ENCODE measurements around the gene ELOVL2. TPM values are rescaled to one million over a fixed set of nuclear protein-coding genes. Genes with fewer than 3 reads are reported as not detected.

ELOVL2 gene
- total and polyA plus RNA-seq, 3 experiments from 2014 or later = not detected

DNA sequence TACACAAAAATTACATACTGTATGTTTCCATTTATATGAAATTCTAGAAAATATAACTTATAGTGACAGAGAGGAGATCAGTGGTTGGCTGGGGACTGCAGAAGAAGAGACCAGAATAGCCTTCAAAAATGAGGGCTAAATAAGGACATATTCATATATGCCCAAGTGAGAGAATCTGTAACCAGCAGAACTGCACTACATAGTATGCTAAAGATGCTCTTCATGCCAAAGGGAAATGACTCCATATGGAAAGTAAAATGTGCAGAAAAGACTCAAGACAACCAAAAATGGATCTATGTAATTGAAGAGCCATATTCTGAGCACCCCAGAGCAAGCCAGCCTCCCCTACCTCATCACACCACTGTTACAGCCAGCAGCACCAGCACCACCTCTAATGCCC is 29.0 kb downstream of the ELOVL2 start:
- H3K27ac Mint-ChIP-seq = no peak overlapping the region

DNA sequence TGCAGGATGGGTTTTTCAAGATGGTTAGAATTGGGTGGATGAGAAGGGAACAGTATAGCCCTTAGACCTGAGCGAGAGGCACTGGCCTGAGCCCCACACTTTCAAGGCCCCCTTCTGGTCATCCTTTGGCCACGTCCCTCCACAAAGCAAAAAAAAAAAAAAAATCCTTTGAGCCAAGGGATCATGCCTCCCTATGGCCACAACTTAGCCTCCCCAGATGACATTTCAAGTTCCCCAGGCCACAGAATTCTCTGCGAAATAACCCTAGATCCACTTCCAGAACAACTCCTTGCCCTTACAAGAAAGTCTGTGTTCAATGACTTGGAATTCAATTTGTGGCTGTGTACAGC is 30.4 kb downstream of the ELOVL2 start:
- Mint-ChIP-seq H3K27ac (no peak overlapping the region), H3K4me3 (no peak overlapping the region), H3K27me3 (peaks cover 8 to 38% of the 10 kb centered on the region in 2 donors), H3K4me1 (no peaks in the 10 kb centered on the region), H3K36me3 (no peaks in the 10 kb centered on the region), H3K9me3 (no peaks in the 10 kb centered on the region)
- Histone ChIP-seq H3K36me3 (ENCODE audit: insufficient read depth, low read length) (no peaks in the 10 kb centered on the region), H3K4me3 (ENCODE audit: low read length) (no peak overlapping the region), H3K27me3 (ENCODE audit: insufficient read depth, low read length, poor library complexity, severe bottlenecking) (peaks cover 3% of the 10 kb centered on the region), H3K4me1 (ENCODE audit: insufficient read depth, low read length) (no peaks in the 10 kb centered on the region), H3K9me3 (ENCODE audit: low read length) (no peaks in the 10 kb centered on the region), H3K27ac (ENCODE audit: low read depth, low read length) (no peak overlapping the region)
- ChIA-PET POLR2A (no interaction called here), CTCF (no interaction called here)
- DNase-seq = no peak

More for the DNA sequence above, 29.0 kb downstream of the ELOVL2 start:
- Mint-ChIP-seq H3K36me3 (no peaks in the 10 kb centered on the region), H3K4me3 (no peak overlapping the region), H3K27me3 (peaks cover 5 to 35% of the 10 kb centered on the region in 2 donors), H3K4me1 (no peaks in the 10 kb centered on the region), H3K9me3 (no peaks in the 10 kb centered on the region)
- H3K4me1 ChIP-seq (ENCODE audit: insufficient read depth, low read length) = no peaks in the 10 kb centered on the region
- H3K4me3 ChIP-seq (ENCODE audit: low read length) = no peak overlapping the region
- H3K27ac ChIP-seq (ENCODE audit: low read depth, low read length) = no peak overlapping the region
- no peaks in the 10 kb centered on the region for H3K36me3 ChIP-seq (ENCODE audit: insufficient read depth, low read length)
- CTCF ChIA-PET = no interaction called here
- POLR2A ChIA-PET = no interaction called here
- no peak for DNase-seq
- H3K9me3 ChIP-seq (ENCODE audit: low read length) = no peaks in the 10 kb centered on the region
- H3K27me3 ChIP-seq (ENCODE audit: insufficient read depth, low read length, poor library complexity, severe bottlenecking) = peaks cover 3% of the 10 kb centered on the region

DNA sequence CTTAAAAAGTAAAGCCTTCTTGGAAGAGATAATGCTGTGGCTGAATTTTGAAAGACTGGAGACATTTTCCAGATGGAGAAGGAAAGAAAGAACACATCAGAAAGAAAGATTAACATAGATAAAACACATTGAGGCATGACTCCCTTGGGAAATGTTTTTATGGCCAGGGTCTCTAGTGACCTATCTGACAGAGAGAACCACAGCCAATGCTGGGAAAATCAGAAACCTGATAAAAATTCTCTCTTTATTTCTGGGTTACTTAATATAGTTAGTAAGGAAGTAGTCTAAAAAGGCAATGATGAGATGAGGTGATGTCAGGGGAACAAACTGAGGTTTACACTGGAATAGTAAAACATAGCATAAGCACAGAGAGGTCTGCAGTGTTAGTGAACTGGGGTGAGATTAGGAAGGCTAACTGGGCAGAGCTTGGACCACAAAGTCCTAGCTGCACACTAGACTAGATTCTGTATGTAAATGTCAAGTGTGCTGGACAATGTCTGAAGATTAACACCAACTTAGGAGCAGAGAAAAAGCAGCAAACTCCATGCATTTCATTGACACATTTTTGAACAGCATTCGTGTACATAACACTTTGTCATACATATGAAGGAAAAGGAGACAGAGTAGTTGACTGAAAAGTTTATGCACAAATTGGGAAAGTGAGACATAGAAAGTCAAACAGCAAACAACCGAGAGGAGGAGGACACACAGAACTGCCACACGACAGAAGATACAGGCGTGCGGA is 31.0 kb downstream of the ELOVL2 start:
- Histone ChIP-seq H3K36me3 (ENCODE audit: insufficient read depth, low read length) (no peaks in the 10 kb centered on the region), H3K9me3 (ENCODE audit: low read length) (no peaks in the 10 kb centered on the region), H3K4me1 (ENCODE audit: insufficient read depth, low read length) (no peaks in the 10 kb centered on the region), H3K27ac (ENCODE audit: low read depth, low read length) (no peak overlapping the region), H3K27me3 (ENCODE audit: insufficient read depth, low read length, poor library complexity, severe bottlenecking) (peaks cover 3% of the 10 kb centered on the region), H3K4me3 (ENCODE audit: low read length) (no peak overlapping the region)
- peaks cover 12 to 38% of the 10 kb centered on the region in 2 donors for H3K27me3 Mint-ChIP-seq
- H3K4me1 Mint-ChIP-seq = no peaks in the 10 kb centered on the region
- H3K27ac Mint-ChIP-seq = no peak overlapping the region
- POLR2A ChIA-PET = no interaction called here
- no peaks in the 10 kb centered on the region for H3K36me3 Mint-ChIP-seq
- no peaks in the 10 kb centered on the region for H3K9me3 Mint-ChIP-seq
- H3K4me3 Mint-ChIP-seq = no peak overlapping the region
- no peak for DNase-seq
- CTCF ChIA-PET = no interaction called here

DNA sequence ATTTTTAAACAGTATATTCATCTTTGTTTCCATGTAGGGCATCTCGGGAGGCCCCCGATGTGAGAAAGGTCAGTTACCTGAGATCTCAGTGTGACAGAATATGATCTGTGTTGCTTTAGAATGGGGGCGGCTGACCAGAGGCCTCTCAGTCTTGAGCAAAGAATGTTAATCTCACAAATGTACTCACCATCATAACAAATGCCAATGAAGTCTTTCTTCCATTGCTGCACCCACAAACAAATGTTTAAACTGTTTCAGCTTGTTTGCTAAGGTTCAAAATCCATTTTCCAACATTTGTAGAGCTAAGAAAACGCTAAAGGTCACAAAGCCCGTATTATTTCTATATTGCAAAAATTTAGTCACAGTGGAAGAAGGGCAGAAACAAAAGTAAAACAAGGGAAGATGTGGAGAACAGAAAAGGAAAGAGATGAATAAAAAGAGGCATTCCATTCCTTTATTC is 31.8 kb downstream of the ELOVL2 start:
- no peaks in the 10 kb centered on the region for H3K4me1 ChIP-seq (ENCODE audit: insufficient read depth, low read length)
- no peak overlapping the region for H3K4me3 ChIP-seq (ENCODE audit: low read length)
- H3K36me3 Mint-ChIP-seq = no peaks in the 10 kb centered on the region
- no peaks in the 10 kb centered on the region for H3K9me3 ChIP-seq (ENCODE audit: low read length)
- H3K9me3 Mint-ChIP-seq = no peaks in the 10 kb centered on the region
- no peak for DNase-seq
- POLR2A ChIA-PET = no interaction called here
- H3K27ac ChIP-seq (ENCODE audit: low read depth, low read length) = no peak overlapping the region
- no peaks in the 10 kb centered on the region for H3K27me3 ChIP-seq (ENCODE audit: insufficient read depth, low read length, poor library complexity, severe bottlenecking)
- H3K36me3 ChIP-seq (ENCODE audit: insufficient read depth, low read length) = no peaks in the 10 kb centered on the region
- peaks cover 9 to 38% of the 10 kb centered on the region in 2 donors for H3K27me3 Mint-ChIP-seq
- no peak overlapping the region for H3K4me3 Mint-ChIP-seq
- CTCF ChIA-PET = no interaction called here
- no peak overlapping the region for H3K27ac Mint-ChIP-seq
- H3K4me1 Mint-ChIP-seq = no peaks in the 10 kb centered on the region

DNA sequence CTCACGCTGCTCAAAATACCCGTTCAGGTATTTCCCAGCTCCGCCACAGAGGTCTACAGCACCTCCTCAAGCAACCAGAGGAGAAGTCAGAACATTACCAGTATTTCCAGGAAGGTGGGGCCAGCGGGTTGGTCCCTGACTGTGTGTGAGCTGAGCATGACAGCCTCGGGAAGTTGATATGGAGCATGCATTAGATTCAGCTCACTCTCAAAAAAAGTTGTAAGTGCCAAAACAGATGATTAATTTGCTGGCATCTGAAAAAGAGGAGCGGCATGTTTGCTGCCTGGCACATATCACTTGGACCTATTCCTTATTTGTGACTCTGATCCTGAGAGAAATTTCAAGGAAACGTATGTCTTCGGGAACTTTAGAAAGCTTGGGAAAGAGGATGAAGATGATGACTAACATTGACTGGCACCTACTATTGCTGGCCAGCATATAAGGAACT is 32.3 kb downstream of the ELOVL2 start:
- Mint-ChIP-seq H3K27ac (no peak overlapping the region), H3K4me1 (no peaks in the 10 kb centered on the region), H3K36me3 (no peaks in the 10 kb centered on the region), H3K9me3 (no peaks in the 10 kb centered on the region), H3K27me3 (peaks cover 9 to 38% of the 10 kb centered on the region in 2 donors), H3K4me3 (no peak overlapping the region)
- DNase-seq = no peak
- POLR2A ChIA-PET = no interaction called here
- Histone ChIP-seq H3K27me3 (ENCODE audit: insufficient read depth, low read length, poor library complexity, severe bottlenecking) (no peaks in the 10 kb centered on the region), H3K9me3 (ENCODE audit: low read length) (no peaks in the 10 kb centered on the region), H3K36me3 (ENCODE audit: insufficient read depth, low read length) (no peaks in the 10 kb centered on the region), H3K27ac (ENCODE audit: low read depth, low read length) (no peak overlapping the region), H3K4me1 (ENCODE audit: insufficient read depth, low read length) (no peaks in the 10 kb centered on the region), H3K4me3 (ENCODE audit: low read length) (no peak overlapping the region)
- CTCF ChIA-PET = no interaction called here

DNA sequence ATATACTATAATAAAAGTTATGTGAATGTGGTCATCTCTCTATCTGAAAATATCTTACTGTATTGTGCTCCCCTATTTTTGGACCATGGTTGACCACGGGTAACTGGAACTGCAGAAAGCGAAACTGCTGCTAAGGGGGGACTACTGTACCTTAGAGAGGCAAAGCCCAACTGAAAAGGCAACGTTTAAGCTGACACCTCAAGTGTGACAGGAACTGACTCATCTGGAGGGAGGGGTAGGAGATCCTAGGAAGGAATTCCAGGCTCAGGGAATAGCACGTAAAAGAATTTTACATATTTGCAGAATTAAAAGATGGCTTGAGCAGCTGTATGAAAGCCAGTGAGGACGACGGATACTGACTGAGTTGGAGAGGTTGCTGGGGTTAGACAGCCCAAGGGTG is 34.8 kb downstream of the ELOVL2 start:
- no peak overlapping the region for H3K27ac Mint-ChIP-seq
- Histone ChIP-seq H3K9me3 (ENCODE audit: low read length) (no peaks in the 10 kb centered on the region), H3K4me1 (ENCODE audit: insufficient read depth, low read length) (no peaks in the 10 kb centered on the region), H3K36me3 (ENCODE audit: insufficient read depth, low read length) (no peaks in the 10 kb centered on the region), H3K27me3 (ENCODE audit: insufficient read depth, low read length, poor library complexity, severe bottlenecking) (no peaks in the 10 kb centered on the region), H3K27ac (ENCODE audit: low read depth, low read length) (no peak overlapping the region), H3K4me3 (ENCODE audit: low read length) (no peak overlapping the region)
- ChIA-PET CTCF (no interaction called here), POLR2A (no interaction called here)
- H3K36me3 Mint-ChIP-seq = no peaks in the 10 kb centered on the region
- H3K4me1 Mint-ChIP-seq = no peaks in the 10 kb centered on the region
- peaks cover 11 to 20% of the 10 kb centered on the region in 2 donors for H3K27me3 Mint-ChIP-seq
- no peak for DNase-seq
- no peak overlapping the region for H3K4me3 Mint-ChIP-seq
- H3K9me3 Mint-ChIP-seq = no peaks in the 10 kb centered on the region

DNA sequence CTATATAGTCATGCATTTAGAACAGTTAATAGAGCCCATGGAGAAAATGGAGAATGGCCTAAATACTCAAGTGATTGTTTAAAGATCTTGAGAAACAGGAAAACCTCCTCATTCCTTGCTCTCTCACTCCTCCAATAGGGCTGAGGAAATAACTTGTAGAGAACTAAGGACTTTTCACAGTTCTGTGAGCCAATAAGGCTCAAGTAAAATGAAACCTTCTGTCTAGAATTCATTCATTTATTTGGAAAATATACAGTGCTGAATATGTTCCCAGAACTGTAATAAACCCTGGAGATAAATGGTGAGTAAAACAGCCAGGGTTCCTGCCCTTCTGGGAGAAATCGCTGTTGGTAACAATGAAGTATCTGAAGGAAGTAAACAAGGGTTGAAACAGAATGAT is 35.3 kb downstream of the ELOVL2 start:
- Histone ChIP-seq H3K4me3 (ENCODE audit: low read length) (no peak overlapping the region), H3K27me3 (ENCODE audit: insufficient read depth, low read length, poor library complexity, severe bottlenecking) (no peaks in the 10 kb centered on the region), H3K9me3 (ENCODE audit: low read length) (no peaks in the 10 kb centered on the region), H3K4me1 (ENCODE audit: insufficient read depth, low read length) (no peaks in the 10 kb centered on the region), H3K36me3 (ENCODE audit: insufficient read depth, low read length) (no peaks in the 10 kb centered on the region), H3K27ac (ENCODE audit: low read depth, low read length) (no peak overlapping the region)
- Mint-ChIP-seq H3K4me3 (no peak overlapping the region), H3K36me3 (no peaks in the 10 kb centered on the region), H3K27me3 (peaks cover 11 to 18% of the 10 kb centered on the region in 2 donors), H3K9me3 (no peaks in the 10 kb centered on the region), H3K4me1 (no peaks in the 10 kb centered on the region), H3K27ac (no peak overlapping the region)
- DNase-seq = no peak
- ChIA-PET CTCF (no interaction called here), POLR2A (no interaction called here)

DNA sequence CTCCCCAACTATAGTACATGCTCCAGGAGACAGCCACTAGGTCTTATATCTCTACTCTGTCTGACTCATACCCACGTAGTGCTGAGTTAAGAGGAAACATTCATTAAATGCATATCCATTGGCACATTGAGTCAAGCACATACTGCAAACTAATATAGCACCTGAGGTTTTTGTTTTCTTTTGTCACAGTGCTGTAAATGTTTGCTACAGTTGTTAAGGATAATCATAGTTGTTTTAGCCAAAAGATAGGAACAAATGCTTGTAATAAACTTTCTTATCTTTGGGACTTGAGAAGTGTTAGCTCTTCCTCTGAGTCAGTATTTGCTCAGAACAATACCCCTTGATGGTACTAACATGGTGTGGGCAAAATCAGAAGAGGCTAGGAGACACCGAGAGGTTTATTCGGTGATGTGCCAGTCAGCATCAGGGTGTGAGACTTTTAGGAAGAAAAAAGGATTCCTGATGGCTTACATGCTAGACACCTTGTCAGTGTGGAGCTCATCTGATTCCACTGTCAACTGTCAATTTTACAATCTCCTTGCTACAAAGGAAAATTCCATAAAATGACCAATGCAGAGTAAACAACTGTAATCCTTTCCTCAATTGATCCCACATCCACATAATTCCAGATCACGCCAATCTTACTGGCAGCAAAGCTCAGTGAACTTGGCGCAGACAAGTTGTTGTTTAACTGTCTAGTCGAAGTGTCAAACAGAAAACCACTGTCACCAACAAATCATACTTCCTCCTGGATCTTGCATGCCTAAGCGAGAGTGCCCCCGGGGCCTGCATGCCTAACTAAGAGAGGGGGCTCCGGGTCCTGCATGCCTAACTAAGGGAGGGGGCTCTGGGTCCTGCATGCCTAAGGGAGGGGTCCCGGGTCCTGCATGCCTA is 36.1 kb downstream of the ELOVL2 start:
- Histone ChIP-seq H3K4me3 (ENCODE audit: low read length) (no peak overlapping the region), H3K36me3 (ENCODE audit: insufficient read depth, low read length) (no peaks in the 10 kb centered on the region)

More for the DNA sequence above, 36.1 kb downstream of the ELOVL2 start:
- Histone ChIP-seq H3K4me1 (ENCODE audit: insufficient read depth, low read length) (no peaks in the 10 kb centered on the region), H3K9me3 (ENCODE audit: low read length) (no peaks in the 10 kb centered on the region), H3K27ac (ENCODE audit: low read depth, low read length) (no peak overlapping the region), H3K27me3 (ENCODE audit: insufficient read depth, low read length, poor library complexity, severe bottlenecking) (no peaks in the 10 kb centered on the region)
- ChIA-PET CTCF (no interaction called here), POLR2A (no interaction called here)
- Mint-ChIP-seq H3K36me3 (no peaks in the 10 kb centered on the region), H3K4me1 (no peaks in the 10 kb centered on the region), H3K27me3 (peaks cover 9 to 14% of the 10 kb centered on the region in 2 donors), H3K9me3 (peaks cover 0 to 2% (median 0%) of the 10 kb centered on the region in 5 donors), H3K4me3 (no peak overlapping the region), H3K27ac (no peak overlapping the region)
- no peak for DNase-seq

Measured in CD8-positive, alpha-beta memory T cell (primary cell).